K562 (cell line): ENCODE data around the gene SV2A. TPM values are rescaled to one million over a fixed set of nuclear protein-coding genes. Genes with fewer than 3 reads are reported as not detected.

Source experiments
- EGR1 ChIP-seq: fragments of 450-650 bp; conservative IDR thresholded peaks from 2 replicates; pipeline ENCODE4 v1.6.1; 2017; ENCODE audit warnings: mild to moderate bottlenecking
- GATAD2A ChIP-seq: fragments of 450-650 bp; IDR thresholded peaks from 2 replicates; pipeline ENCODE4 v1.6.1; 2017
- KAT7 ChIP-seq: sonication (generic); formaldehyde crosslinking; IDR thresholded peaks from 2 replicates; pipeline ENCODE4 v1.8.0; 2022; ENCODE audit warnings: missing genetic modification reagents, mild to moderate bottlenecking, borderline replicate concordance
- KDM5B ChIP-seq: fragments of 200-600 bp; sonication (generic); IDR thresholded peaks from 2 replicates; pipeline ENCODE4 v1.6.1; 2012; ENCODE audit warnings: low read depth, mild to moderate bottlenecking, moderate library complexity, low read length, control low read depth, inconsistent platforms; ENCODE audit not compliant: insufficient replicate concordance
- MYNN ChIP-seq, 2 experiments: sonication (generic); formaldehyde crosslinking in 1 of 2; IDR thresholded peaks; 2 replicates each; pipeline versions ENCODE4 v1.5.0 to v1.6.1; 2016 to 2020; ENCODE audit warnings: antibody characterized with exemption in 1 of 2, missing genetic modification reagents in 1 of 2
- NR4A1 ChIP-seq, 2 experiments: fragments of 250-450 bp in 1 of 2; fragments of 450-650 bp in 1 of 2; sonication (Bioruptor Pico) in 1 of 2; IDR thresholded peaks; 2 replicates each; pipeline versions ENCODE4 v1.4.0 to v1.6.1; 2016 to 2020; ENCODE audit warnings: mild to moderate bottlenecking in 2 of 2, missing compliant biosample characterization in 1 of 2, missing genetic modification characterization in 1 of 2, moderate library complexity in 1 of 2
- NRF1 ChIP-seq, 2 experiments: fragments of 450-650 bp; IDR thresholded peaks in 1 of 2; conservative IDR thresholded peaks in 1 of 2; 2 replicates each; pipeline ENCODE4 v1.6.1; 2014; ENCODE audit warnings: mild to moderate bottlenecking in 2 of 2
- ZNF436 ChIP-seq: fragments of 250-450, 450-650 bp; sonication (Bioruptor Pico); formaldehyde crosslinking; IDR thresholded peaks from 2 replicates; pipeline ENCODE4 v1.7.0; 2020; ENCODE audit warnings: mild to moderate bottlenecking
- ZNF445 ChIP-seq: fragments of 250-450 bp; sonication (Bioruptor Pico); IDR thresholded peaks from 2 replicates; pipeline ENCODE4 v1.4.0; 2020; ENCODE audit warnings: low read depth, mild to moderate bottlenecking, moderate library complexity
- polyA plus RNA-seq, 8 experiments: library from polyadenylated mRNA; depleted of rRNA in 4 of 8; stranded (reverse) in 5 of 8; unstranded in 3 of 8; fragments of >200 nt; fragmentation: Nextera tagmentation in 2 of 8; fragmentation: Illumina TruSeq in 1 of 8; extraction: Ambion mirVana in 2 of 8; extraction: Trizol in 1 of 8; gene quantifications; 2 replicates each; pipeline versions ENCODE4 v1.2.1 to v1.2.3, GENCODE V29; 2011 to 2014; ENCODE audit warnings: inconsistent platforms in 1 of 8, missing spikeins in 1 of 8
- total RNA-seq, 7 experiments: library from RNA; depleted of rRNA in 6 of 7; stranded (reverse); fragments of >200 nt in 6 of 7; fragmentation: Illumina TruSeq in 2 of 7; extraction: Trizol in 2 of 7; gene quantifications; 2 replicates each; pipeline versions ENCODE4 v1.2.1 to v1.2.3, GENCODE V29; 2011 to 2021; ENCODE audit warnings: low replicate concordance in 1 of 7
- TF ChIP-seq, protein P1 (sequence below): fragments of 450-650 bp; IDR thresholded peaks from 2 replicates; pipeline ENCODE4 v1.6.1; 2016; ENCODE audit warnings: antibody characterized with exemption
- TF ChIP-seq, protein P2 (sequence below): fragments of 250-450 bp; sonication (Bioruptor Pico); IDR thresholded peaks from 2 replicates; pipeline ENCODE4 v1.4.0; 2020; ENCODE audit warnings: mild to moderate bottlenecking, moderate library complexity
- TF ChIP-seq, protein P3 (sequence below): sonication (generic); formaldehyde crosslinking; IDR thresholded peaks from 2 replicates; pipeline ENCODE4 v1.8.0; 2023; ENCODE audit warnings: mild to moderate bottlenecking, missing genetic modification reagents
- TF ChIP-seq, protein P4 (sequence below): IDR thresholded peaks from 2 replicates; pipeline ENCODE4 v1.6.1; 2016; ENCODE audit warnings: missing genetic modification characterization, missing compliant biosample characterization

Gene SV2A
- total and polyA plus RNA-seq, 9 of the 15 experiments (the other 6 are each of a cell fraction or from before 2014, with no cell fraction given), result 0.07 to 0.22 (median 0.11) TPM; not detected in 1

DNA sequence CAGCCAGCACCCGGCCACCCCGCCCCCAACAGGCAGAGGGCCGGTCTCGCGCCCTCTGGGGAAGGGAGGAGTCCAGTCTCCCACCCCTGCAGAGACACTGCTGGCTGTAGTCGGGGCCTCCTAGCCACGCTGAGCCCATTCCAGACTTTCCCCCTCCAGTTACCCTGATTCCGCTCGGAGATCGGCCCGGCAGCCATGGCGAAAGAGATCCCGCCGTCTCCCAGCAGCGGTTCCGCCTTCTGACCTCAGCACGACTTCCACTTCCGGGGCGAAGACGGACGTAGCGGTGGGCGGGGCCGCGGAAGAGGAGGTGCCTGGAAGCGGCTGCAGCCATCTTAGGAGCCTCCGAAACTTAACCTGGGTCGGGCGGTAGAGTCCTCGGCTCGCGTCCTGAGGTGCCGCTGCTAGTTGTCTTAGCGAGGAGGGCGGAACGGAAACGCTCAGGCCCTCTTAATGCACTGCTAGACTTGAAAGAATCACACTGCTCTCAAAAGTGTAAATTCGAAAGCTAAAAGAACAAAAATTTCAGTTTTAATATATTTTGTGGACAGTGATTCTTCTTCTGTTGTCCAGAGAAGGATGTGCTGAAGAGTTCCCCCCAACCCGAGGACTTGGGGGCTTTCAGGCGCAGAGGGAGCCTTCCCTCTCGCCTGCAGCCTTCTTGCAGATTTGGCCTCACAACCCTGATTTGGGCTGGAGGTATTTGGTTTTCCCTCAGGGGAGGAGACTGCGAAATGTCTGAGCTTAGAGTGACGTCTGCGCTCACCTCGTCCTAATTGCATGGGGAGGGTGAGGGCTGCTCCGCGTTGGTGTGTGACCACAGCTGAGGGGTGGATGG lies 10.1 kb upstream of the SV2A start, which contains the start of gene SF3B4 (continued):
- TF ChIP-seq KDM5B (peak; percentile 90), NR4A1 (CRISPR knock-in tag; IDR thresholded peaks at IDR 0.05) (no peak), NR4A1 (tag; IDR thresholded peaks at IDR 0.05) (no peak), NRF1 (conservative IDR thresholded peaks at IDR 0.05 in 1 of 2, IDR thresholded peaks at IDR 0.05 in 1 of 2) (0 out of 4 replicates have a peak, but pooled peaks have one; percentile 18 to 32), EGR1 (peak; percentile 16; the same call in 1 of the 2 replicates), KAT7 (CRISPR knock-in tag) (peak; percentile 77; the same call in 1 of the 2 replicates), GATAD2A (no peak), MYNN (IDR thresholded peaks at IDR 0.05) (no peak), MYNN (CRISPR knock-in tag; IDR thresholded peaks at IDR 0.05) (no peak), ZNF445 (CRISPR knock-in tag) (no peak), ZNF436 (no peak)
- TF ChIP-seq, protein P1, sequence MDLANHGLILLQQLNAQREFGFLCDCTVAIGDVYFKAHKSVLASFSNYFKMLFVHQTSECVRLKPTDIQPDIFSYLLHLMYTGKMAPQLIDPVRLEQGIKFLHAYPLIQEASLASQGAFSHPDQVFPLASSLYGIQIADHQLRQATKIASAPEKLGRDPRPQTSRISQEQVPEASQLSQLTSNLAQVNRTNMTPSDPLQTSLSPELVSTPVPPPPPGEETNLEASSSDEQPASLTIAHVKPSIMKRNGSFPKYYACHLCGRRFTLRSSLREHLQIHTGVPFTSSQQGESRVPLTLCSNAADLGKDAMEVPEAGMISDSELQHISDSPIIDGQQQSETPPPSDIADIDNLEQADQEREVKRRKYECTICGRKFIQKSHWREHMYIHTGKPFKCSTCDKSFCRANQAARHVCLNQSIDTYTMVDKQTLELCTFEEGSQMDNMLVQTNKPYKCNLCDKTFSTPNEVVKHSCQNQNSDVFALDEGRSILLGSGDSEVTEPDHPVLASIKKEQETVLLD, result 0 out of 2 replicates have a peak, but pooled peaks have one; percentile 33
- TF ChIP-seq, protein P2, sequence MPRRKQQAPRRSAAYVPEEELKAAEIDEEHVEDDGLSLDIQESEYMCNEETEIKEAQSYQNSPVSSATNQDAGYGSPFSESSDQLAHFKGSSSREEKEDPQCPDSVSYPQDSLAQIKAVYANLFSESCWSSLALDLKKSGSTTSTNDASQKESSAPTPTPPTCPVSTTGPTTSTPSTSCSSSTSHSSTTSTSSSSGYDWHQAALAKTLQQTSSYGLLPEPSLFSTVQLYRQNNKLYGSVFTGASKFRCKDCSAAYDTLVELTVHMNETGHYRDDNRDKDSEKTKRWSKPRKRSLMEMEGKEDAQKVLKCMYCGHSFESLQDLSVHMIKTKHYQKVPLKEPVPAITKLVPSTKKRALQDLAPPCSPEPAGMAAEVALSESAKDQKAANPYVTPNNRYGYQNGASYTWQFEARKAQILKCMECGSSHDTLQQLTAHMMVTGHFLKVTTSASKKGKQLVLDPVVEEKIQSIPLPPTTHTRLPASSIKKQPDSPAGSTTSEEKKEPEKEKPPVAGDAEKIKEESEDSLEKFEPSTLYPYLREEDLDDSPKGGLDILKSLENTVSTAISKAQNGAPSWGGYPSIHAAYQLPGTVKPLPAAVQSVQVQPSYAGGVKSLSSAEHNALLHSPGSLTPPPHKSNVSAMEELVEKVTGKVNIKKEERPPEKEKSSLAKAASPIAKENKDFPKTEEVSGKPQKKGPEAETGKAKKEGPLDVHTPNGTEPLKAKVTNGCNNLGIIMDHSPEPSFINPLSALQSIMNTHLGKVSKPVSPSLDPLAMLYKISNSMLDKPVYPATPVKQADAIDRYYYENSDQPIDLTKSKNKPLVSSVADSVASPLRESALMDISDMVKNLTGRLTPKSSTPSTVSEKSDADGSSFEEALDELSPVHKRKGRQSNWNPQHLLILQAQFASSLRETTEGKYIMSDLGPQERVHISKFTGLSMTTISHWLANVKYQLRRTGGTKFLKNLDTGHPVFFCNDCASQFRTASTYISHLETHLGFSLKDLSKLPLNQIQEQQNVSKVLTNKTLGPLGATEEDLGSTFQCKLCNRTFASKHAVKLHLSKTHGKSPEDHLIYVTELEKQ (CRISPR knock-in tag), result no peak
- TF ChIP-seq, protein P3, sequence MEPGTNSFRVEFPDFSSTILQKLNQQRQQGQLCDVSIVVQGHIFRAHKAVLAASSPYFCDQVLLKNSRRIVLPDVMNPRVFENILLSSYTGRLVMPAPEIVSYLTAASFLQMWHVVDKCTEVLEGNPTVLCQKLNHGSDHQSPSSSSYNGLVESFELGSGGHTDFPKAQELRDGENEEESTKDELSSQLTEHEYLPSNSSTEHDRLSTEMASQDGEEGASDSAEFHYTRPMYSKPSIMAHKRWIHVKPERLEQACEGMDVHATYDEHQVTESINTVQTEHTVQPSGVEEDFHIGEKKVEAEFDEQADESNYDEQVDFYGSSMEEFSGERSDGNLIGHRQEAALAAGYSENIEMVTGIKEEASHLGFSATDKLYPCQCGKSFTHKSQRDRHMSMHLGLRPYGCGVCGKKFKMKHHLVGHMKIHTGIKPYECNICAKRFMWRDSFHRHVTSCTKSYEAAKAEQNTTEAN (CRISPR knock-in tag), result 0 out of 2 replicates have a peak, but pooled peaks have one; percentile 43
- TF ChIP-seq, protein P4, sequence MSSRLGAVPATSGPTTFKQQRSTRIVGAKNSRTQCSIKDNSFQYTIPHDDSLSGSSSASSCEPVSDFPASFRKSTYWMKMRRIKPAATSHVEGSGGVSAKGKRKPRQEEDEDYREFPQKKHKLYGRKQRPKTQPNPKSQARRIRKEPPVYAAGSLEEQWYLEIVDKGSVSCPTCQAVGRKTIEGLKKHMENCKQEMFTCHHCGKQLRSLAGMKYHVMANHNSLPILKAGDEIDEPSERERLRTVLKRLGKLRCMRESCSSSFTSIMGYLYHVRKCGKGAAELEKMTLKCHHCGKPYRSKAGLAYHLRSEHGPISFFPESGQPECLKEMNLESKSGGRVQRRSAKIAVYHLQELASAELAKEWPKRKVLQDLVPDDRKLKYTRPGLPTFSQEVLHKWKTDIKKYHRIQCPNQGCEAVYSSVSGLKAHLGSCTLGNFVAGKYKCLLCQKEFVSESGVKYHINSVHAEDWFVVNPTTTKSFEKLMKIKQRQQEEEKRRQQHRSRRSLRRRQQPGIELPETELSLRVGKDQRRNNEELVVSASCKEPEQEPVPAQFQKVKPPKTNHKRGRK (tag), result no peak
